GM20000 (cell line): ENCODE results near the gene POU2AF1.

Experiments used
- DNase-seq: peaks from one replicate; pipeline ENCODE4 v3.0.0; 2012; ENCODE audit warnings: low spot score
- CTCF ChIP-seq: IDR thresholded peaks from 2 replicates; pipeline ENCODE4 v1.5.1; 2012; ENCODE audit warnings: mild to moderate bottlenecking, control low read depth; ENCODE audit errors: extremely low read depth, missing control alignments

The POU2AF1 gene

GRCh38 chr11:111350811-111351210 lies 28.3 kb downstream of the POU2AF1 start:
- no peak for TF ChIP-seq CTCF
- DNase-seq: no peak

- DNase-seq: no peak
- TF ChIP-seq CTCF: no peak
Measured at GRCh38 chr11:111349191-111349695, 29.8 kb downstream of the POU2AF1 start.

GRCh38 chr11:111348147-111348546 lies 30.9 kb downstream of the POU2AF1 start:
- TF ChIP-seq CTCF: no peak
- no peak for DNase-seq

GRCh38 chr11:111347723-111348115 lies 31.4 kb downstream of the POU2AF1 start:
- DNase-seq: no peak
- TF ChIP-seq CTCF: no peak

DNA sequence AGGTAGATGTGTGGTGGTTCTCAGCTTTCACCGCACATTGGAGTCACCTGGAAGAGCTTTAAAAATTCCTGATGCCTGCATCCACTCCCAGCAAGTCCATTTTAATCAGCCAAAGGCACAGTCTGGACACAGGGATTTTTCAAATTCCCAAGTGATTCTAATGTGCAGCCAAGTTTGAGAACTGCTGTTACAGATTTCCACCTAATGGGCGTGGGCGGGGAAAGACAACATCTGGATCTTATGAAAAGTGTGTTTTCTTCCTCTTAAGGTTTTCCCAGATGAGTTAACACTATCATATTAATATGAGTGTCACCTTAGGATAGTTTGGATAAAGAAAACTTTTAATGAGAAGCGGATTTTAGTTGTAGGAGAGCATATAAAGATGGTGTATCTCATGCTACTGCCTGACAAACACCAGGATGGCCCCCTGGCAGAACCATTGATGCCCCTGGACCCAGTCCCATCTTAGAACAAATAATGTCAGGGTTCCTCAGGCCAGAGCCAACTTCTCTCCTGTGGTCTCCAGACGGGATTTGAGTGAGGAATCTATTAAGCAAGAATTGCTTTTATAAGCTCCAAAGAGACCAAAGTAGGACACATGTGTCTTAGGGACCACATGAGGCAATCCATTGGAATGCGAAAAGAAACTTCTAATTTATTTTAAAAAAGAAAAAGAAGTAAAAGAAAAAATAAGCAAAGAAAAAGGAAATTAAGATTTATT lies 31.9 kb downstream of the POU2AF1 start:
- TF ChIP-seq CTCF: no peak
- no peak for DNase-seq

- TF ChIP-seq CTCF: no peak
- no peak for DNase-seq
Measured at GRCh38 chr11:111344032-111344431, 35.0 kb downstream of the POU2AF1 start.

DNA sequence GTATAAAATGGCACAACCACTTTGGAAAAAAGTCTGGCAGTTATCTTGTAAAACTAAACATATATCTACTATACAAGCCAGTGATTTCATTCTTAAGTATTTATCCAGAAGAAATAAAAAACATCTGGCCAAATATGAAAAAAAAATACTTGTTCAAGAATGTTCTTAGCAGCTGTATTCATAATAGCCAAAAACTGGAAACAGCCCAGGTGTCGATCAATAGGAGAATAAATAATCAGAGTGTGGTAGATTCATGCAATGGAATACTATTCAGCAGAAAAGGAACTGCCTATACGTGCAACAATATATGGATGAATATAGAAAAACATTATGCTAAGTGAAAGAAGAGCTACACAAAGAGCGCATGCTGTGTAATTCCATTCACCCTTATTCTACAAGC lies 36.7 kb downstream of the POU2AF1 start:
- no peak for TF ChIP-seq CTCF
- DNase-seq: no peak
